Measurements from ENCODE around the gene BICDL1. TPM values are rescaled to one million over a fixed set of nuclear protein-coding genes. Genes with fewer than 3 reads are reported as not detected.

Gene BICDL1
- total RNA-seq, 4 donors from 2014 or later, result 58.6 to 219 (median 61.6) TPM; not detected in 1

- ATAC-seq (ENCODE audit: low FRiP score), result no peak
- no peak for TF ChIP-seq CTCF (IDR thresholded peaks at IDR 0.05)
- DNase-seq (ENCODE audit: low spot score), result no peak
Measured at GRCh38 chr12:120089796-120090195, 100.8 kb downstream of the BICDL1 start.

DNA sequence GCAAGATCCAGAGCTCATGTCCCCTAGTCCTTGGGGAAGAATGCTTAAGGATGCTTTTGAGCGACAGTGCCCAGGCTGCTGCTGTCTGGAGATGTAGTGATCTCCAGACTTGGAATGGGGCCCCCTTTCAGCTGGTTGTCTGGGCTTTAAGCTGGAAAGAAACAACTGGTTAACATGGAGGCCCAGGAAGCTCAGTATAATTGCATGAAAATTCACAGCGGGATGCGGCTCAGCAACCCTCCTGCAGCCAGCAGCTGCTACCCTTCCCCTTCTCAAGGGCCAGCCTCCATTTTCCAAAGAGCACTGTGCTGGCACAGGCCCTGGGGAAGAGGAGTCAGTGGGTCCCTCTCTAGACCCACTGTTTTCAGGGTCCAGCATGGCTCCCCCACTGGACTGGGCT lies 101.2 kb downstream of the BICDL1 start:
- no peak for TF ChIP-seq CTCF (IDR thresholded peaks at IDR 0.05)
- DNase-seq (ENCODE audit: low spot score) (no peak), ATAC-seq (ENCODE audit: low FRiP score) (no peak)

GRCh38 chr12:120090626-120091295 lies 101.7 kb downstream of the BICDL1 start:
- no peak for ATAC-seq (ENCODE audit: low FRiP score)
- TF ChIP-seq CTCF (IDR thresholded peaks at IDR 0.05), result no peak
- no peak for DNase-seq (ENCODE audit: low spot score)

- no peak for TF ChIP-seq CTCF (IDR thresholded peaks at IDR 0.05)
- DNase-seq (ENCODE audit: low spot score), result no peak
- no peak for ATAC-seq (ENCODE audit: low FRiP score)
Measured at GRCh38 chr12:120091371-120092090, 102.5 kb downstream of the BICDL1 start.

- DNase-seq (ENCODE audit: low spot score), result no peak
- TF ChIP-seq CTCF (IDR thresholded peaks at IDR 0.05), result no peak
- ATAC-seq (ENCODE audit: low FRiP score), result no peak
Measured at GRCh38 chr12:120092551-120093335, 103.7 kb downstream of the BICDL1 start.

GRCh38 chr12:120093336-120093591 lies 104.2 kb downstream of the BICDL1 start:
- no peak for DNase-seq (ENCODE audit: low spot score)
- ATAC-seq (ENCODE audit: low FRiP score), result no peak
- TF ChIP-seq CTCF (IDR thresholded peaks at IDR 0.05), result no peak
